Neutrophil (primary cell): ENCODE results near the gene FHOD3.

Experiments used
- H3K27ac ChIP-seq: fragments of 200-600 bp; sonication (generic); 2 replicates; pipeline ENCODE4 v1.5.1; 2016; ENCODE audit warnings: mild to moderate bottlenecking, moderate library complexity
- H3K27me3 ChIP-seq: fragments of 200-600 bp; sonication (generic); 2 replicates; pipeline ENCODE4 v1.6.0; 2016; ENCODE audit warnings: mild to moderate bottlenecking
- H3K36me3 ChIP-seq: fragments of 200-600 bp; sonication (generic); 2 replicates; pipeline ENCODE4 v1.5.1; 2017
- H3K4me1 ChIP-seq, 2 experiments: fragments of 200-600 bp in 1 of 2; sonication (generic) in 1 of 2; 1 replicate in 1 of 2; 2 replicates in 1 of 2; pipeline versions ENCODE4 v1.5.1 to v1.6.1; 2013 to 2016; ENCODE audit warnings: low read depth in 1 of 2, low read length in 1 of 2, mild to moderate bottlenecking in 1 of 2, moderate library complexity in 1 of 2; ENCODE audit not compliant: control insufficient read depth in 1 of 2, insufficient read depth in 1 of 2
- H3K4me3 ChIP-seq, 2 experiments: fragments of 200-600 bp in 1 of 2; sonication (generic) in 1 of 2; 1 replicate in 1 of 2; 2 replicates in 1 of 2; pipeline ENCODE4 v1.5.1; 2013 to 2016; ENCODE audit warnings: low read depth in 1 of 2, low read length in 1 of 2, mild to moderate bottlenecking in 1 of 2, moderate library complexity in 1 of 2
- H3K9me3 ChIP-seq: fragments of 200-600 bp; sonication (generic); 2 replicates; pipeline ENCODE4 v1.5.1; 2016
- TF ChIP-seq, protein P1 (sequence below): fragments of 200-600 bp; sonication (generic); IDR thresholded peaks from 2 replicates; pipeline ENCODE4 v1.5.1; 2016; ENCODE audit warnings: antibody characterized with exemption

The FHOD3 gene

GRCh38 chr18:36527051-36527450 lies 229.5 kb downstream of the FHOD3 start:
- H3K4me3 ChIP-seq: no peak overlapping the region
- H3K9me3 ChIP-seq: no peaks in the 10 kb centered on the region
- H3K36me3 ChIP-seq: no peaks in the 10 kb centered on the region
- no peak overlapping the region for H3K27ac ChIP-seq
- TF ChIP-seq, protein P1, sequence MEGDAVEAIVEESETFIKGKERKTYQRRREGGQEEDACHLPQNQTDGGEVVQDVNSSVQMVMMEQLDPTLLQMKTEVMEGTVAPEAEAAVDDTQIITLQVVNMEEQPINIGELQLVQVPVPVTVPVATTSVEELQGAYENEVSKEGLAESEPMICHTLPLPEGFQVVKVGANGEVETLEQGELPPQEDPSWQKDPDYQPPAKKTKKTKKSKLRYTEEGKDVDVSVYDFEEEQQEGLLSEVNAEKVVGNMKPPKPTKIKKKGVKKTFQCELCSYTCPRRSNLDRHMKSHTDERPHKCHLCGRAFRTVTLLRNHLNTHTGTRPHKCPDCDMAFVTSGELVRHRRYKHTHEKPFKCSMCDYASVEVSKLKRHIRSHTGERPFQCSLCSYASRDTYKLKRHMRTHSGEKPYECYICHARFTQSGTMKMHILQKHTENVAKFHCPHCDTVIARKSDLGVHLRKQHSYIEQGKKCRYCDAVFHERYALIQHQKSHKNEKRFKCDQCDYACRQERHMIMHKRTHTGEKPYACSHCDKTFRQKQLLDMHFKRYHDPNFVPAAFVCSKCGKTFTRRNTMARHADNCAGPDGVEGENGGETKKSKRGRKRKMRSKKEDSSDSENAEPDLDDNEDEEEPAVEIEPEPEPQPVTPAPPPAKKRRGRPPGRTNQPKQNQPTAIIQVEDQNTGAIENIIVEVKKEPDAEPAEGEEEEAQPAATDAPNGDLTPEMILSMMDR: no peak
- no peaks in the 10 kb centered on the region for H3K4me1 ChIP-seq
- H3K27me3 ChIP-seq: no peaks in the 10 kb centered on the region

DNA sequence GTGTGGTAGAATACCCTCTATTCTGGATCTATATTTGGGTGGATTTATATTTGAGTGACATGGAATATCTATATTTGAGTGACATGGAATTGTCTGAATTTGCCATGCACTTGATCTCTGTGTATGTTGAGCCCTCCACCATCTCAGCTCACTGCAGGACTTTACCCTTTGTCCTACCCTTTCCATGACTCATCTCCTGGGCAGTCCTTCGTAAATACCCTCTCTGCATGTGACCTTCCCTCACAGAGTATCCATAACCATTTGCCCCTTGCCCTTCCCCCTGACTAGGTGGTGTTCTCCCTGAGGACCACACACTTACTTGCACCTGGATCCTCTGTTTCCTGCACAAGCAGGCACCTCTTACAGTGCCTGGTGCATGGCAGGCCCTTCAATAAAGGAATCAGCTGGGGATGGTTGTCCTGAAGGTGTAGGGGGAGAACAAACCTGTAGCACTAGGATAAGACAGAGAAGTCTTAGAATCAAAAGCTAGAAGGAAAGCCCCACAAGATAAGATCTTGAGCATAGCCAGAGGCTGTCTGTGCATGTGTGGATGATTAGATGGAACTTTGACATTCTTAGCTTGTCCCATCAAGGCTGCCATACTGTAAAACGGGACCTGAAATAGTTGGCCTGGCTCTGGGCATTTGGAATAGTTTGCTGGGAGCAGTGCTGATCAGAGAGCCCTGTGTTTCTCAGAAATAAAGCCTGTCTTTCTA lies 230.4 kb downstream of the FHOD3 start:
- TF ChIP-seq, protein P1: no peak
- Histone ChIP-seq H3K27ac (no peak overlapping the region), H3K36me3 (no peaks in the 10 kb centered on the region), H3K27me3 (no peaks in the 10 kb centered on the region), H3K4me1 (no peaks in the 10 kb centered on the region), H3K4me3 (no peak overlapping the region), H3K9me3 (no peaks in the 10 kb centered on the region)

DNA sequence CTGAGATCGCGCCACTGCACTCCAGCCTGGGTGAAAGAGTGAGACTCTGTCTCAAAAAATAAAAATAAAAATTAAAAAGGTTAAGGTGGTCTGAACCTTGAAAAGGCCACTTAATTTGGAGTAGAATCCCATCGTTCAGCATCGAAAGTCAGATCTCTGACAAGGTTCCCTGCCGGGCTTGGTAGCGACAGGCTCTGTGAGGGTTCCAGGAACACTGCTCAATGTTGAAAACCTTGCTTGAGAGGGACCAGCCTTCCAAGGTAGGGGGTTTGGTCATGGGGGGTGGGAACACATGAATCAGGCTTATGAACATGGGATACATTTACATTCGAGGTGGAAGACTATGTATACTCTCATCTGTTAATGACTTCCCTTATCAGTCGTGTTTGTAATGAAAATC lies 232.2 kb downstream of the FHOD3 start:
- H3K4me1 ChIP-seq: no peaks in the 10 kb centered on the region
- H3K9me3 ChIP-seq: no peaks in the 10 kb centered on the region
- H3K36me3 ChIP-seq: no peaks in the 10 kb centered on the region
- H3K4me3 ChIP-seq: no peak overlapping the region
- no peaks in the 10 kb centered on the region for H3K27me3 ChIP-seq
- H3K27ac ChIP-seq: no peak overlapping the region
- TF ChIP-seq, protein P1: no peak

DNA sequence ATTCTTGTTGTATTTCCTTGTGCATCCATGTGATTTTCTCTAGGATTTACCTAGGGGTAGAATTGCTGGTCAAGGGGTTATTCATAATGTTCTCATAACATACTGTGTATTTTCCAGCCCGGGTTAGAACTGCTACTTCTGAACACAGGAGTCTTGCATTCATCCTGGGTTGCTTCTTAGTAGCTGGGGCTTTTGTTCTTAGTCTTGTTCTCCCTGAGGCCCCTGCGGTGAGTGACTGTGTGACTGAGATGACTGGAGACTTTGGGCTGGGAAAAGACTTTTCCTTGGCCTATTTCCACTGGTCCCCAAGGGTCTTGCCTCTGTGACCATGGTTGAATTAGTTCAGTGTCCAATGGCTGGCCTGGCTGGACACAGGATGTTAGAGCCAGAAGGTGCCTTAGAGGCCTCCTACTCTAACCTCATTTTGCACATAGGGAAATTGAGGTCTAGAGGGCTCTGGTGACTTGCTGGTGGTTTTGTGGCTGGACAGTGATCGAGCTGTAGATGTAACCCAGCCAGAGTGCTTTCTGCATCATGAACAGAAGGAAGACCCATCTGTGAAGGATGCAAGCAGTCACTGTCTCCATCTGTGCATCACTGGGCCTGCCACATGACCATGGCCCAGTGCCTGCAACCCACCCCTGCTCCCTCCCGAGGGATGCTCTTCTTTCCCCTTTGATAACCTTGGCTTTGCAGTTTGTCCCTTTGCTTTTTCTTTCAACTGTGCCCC lies 233.3 kb downstream of the FHOD3 start:
- no peaks in the 10 kb centered on the region for H3K36me3 ChIP-seq
- H3K4me3 ChIP-seq: no peak overlapping the region
- no peaks in the 10 kb centered on the region for H3K9me3 ChIP-seq
- TF ChIP-seq, protein P1: no peak
- H3K27ac ChIP-seq: no peak overlapping the region
- H3K27me3 ChIP-seq: no peaks in the 10 kb centered on the region
- no peaks in the 10 kb centered on the region for H3K4me1 ChIP-seq

- H3K9me3 ChIP-seq: no peaks in the 10 kb centered on the region
- no peaks in the 10 kb centered on the region for H3K4me1 ChIP-seq
- TF ChIP-seq, protein P1: no peak
- no peak overlapping the region for H3K27ac ChIP-seq
- no peak overlapping the region for H3K4me3 ChIP-seq
- H3K36me3 ChIP-seq: no peaks in the 10 kb centered on the region
- no peaks in the 10 kb centered on the region for H3K27me3 ChIP-seq
Measured at GRCh38 chr18:36531636-36532035, 234.1 kb downstream of the FHOD3 start.
